GM21390 (cell line): Measurements from ENCODE around the gene ASXL1.
"Not testable (repeated sequence)": the region's sequence is repeated elsewhere in the genome, so short reads cannot be mapped to it uniquely, and the experiment has no call there.

Source experiments
- ATAC-seq: cut with Tn5 transposase; IDR thresholded peaks from one replicate; pipeline ENCODE4 v1.9.1; 2021; ENCODE audit not compliant: unreplicated experiment

ASXL1 gene

GRCh38 chr20:32359633-32360332, 1.7 kb downstream of the ASXL1 start:
- no peak for ATAC-seq

- ATAC-seq, result no peak
Observed at GRCh38 chr20:32360333-32360634, 2.2 kb downstream of the ASXL1 start.

GRCh38 chr20:32362901-32363364, 4.8 kb downstream of the ASXL1 start:
- no peak for ATAC-seq

- ATAC-seq, result no peak
Observed at GRCh38 chr20:32363492-32363891, 5.4 kb downstream of the ASXL1 start.

- ATAC-seq, result no peak
Observed at GRCh38 chr20:32364554-32365208, 6.5 kb downstream of the ASXL1 start.

- ATAC-seq, result no peak
Observed at GRCh38 chr20:32365564-32365963, 7.4 kb downstream of the ASXL1 start.

- peak; percentile 51 for ATAC-seq
Observed at GRCh38 chr20:32366380-32366779, 8.2 kb downstream of the ASXL1 start.

GRCh38 chr20:32368323-32368722, 10.2 kb downstream of the ASXL1 start:
- ATAC-seq, result no peak

GRCh38 chr20:32368925-32369324, 10.8 kb downstream of the ASXL1 start:
- peak; percentile 45 for ATAC-seq

- ATAC-seq, result no peak
Observed at GRCh38 chr20:32370897-32371296, 12.8 kb downstream of the ASXL1 start.

- ATAC-seq, result no peak
Observed at GRCh38 chr20:32378461-32378860, 20.3 kb downstream of the ASXL1 start.

- not testable (repeated sequence) for ATAC-seq
Observed at GRCh38 chr20:32380037-32380436, 21.9 kb downstream of the ASXL1 start.

GRCh38 chr20:32380745-32381144, 22.6 kb downstream of the ASXL1 start:
- no peak for ATAC-seq

GRCh38 chr20:32382102-32382950, 24.2 kb downstream of the ASXL1 start:
- ATAC-seq, result no peak

- ATAC-seq, result not testable (repeated sequence)
Observed at GRCh38 chr20:32383441-32383840, 25.3 kb downstream of the ASXL1 start.

GRCh38 chr20:32385541-32385940, 27.4 kb downstream of the ASXL1 start:
- no peak for ATAC-seq

- no peak for ATAC-seq
Observed at GRCh38 chr20:32386091-32386490, 28.0 kb downstream of the ASXL1 start.

- ATAC-seq, result no peak
Observed at GRCh38 chr20:32387252-32387651, 29.1 kb downstream of the ASXL1 start.

GRCh38 chr20:32391003-32391402, 32.9 kb downstream of the ASXL1 start:
- no peak for ATAC-seq

- ATAC-seq, result no peak
Observed at GRCh38 chr20:32395066-32395465, 36.9 kb downstream of the ASXL1 start.

- no peak for ATAC-seq
Observed at GRCh38 chr20:32396646-32397160, 38.6 kb downstream of the ASXL1 start.
